GM19043 (cell line): ENCODE data around the gene OR10G8.
A peak's percentile ranks its signal among the peaks of the same experiment; 100 is the strongest.

Experiments used
- ATAC-seq: cut with Tn5 transposase; IDR thresholded peaks from one replicate; pipeline ENCODE4 v1.9.1; 2021; ENCODE audit warnings: low read depth; ENCODE audit not compliant: unreplicated experiment

Gene OR10G8

DNA sequence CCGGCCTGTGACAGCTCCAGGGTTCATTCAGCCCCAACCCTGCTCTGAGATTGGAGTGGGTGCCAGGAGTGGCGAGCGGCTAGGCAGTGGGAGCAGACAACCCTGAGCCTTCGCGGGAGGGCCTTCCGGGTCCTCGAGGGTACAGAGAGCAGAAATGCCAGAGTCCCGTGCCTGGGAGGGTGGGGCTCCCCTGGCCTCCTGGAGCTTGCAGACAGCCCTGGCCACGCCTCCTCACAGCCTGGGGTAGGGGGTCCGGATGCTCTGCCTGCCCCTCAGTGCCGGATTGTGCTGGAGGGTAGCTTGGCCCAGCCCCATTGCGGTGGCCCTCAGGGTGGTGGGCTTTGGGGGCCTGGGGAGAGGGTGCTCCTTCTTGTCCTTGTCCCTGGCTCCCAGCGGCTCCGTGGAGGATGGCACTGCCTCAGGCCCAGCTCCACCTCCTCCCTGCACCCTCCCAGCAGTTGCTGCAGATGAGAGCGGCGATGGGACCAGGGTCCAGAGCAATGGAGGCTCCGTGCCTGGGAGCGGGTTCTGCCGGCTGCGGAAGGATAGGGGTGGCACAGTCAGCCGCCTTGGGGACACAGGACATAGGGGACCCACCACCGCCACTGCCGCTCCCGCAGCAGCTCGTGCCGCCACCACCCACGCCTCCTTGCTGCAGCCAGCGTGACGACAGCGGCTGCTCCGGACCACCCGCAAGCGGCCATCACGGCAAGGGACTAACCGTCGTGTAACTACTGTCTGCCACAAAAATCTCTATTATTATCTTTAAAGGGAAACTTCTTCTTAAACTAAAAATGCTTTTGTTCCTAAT lies 49.4 kb downstream of the OR10G8 start:
- ATAC-seq: peak; percentile 61

DNA sequence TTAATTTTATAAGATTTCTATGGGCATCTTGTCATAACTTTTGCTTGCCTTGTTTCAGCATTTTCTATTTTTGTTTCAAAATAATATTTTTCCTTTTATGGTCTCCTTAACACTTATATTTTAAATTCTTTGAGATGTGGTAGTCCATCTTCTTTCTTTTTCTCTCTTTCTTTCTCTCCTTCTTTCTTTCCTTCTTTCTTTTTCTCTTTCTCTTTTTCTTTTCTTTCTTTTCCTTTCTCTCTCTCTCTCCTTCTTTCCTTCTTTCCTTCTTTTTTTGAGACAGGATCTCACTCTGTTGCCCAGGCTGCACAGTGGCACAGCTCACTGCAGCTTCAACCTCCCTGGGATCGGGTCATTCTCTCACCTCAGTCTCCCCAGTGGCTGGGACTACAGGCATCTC lies 50.7 kb downstream of the OR10G8 start:
- no peak for ATAC-seq

DNA sequence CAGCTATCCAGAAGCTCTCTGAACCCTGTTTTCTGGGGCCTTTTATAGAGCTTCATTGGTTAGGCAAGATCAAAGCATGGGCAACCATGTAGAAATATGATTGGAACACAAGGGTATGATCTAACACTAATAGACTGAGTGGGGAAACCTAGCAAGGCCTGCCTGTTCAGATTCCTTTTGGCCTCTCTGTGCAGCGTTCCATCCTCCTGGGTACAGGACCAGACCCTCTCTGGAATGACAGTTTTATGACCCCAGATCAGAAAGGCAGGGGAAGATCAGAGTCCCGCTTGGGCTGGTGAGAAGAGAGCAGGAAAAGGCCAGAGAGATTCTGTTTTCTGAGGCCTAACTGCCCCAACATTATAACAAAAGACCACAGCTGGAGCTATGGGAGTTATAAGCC lies 52.0 kb downstream of the OR10G8 start:
- no peak for ATAC-seq

DNA sequence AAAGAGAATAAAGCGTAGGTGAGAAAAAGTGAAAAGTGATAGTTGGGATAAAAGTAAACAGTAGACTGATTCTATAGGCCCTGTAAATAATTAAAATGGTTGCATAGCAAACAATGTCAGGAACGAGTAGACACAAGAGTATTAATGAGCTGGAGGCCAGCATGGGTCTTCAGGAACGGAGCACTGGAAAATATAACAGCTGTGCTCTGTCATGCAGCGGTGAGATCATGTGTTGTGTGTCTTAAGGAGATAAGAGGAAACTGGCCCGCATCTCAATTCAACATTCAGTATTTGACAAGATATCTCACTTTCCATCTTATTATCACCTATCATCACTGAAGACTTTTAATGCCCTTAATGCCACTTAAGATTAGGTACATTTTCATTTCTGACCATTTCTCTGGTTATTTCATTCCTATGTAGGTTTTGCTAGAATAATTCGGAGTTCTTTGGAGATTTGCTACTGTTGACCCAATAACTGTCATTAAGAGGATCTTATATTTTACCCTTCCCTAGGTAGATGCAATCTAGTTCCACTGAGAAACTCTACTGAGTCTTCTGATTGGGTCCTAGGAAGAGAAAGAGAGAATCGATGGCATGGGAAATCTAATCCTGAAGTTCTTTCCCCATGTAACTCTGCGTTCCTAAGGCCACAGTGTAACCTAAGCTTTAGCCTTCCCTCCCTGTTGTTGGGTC lies 53.2 kb downstream of the OR10G8 start:
- no peak for ATAC-seq
